HG02678 (cell line): ENCODE data around the gene RNF150.

ENCODE experiments used
- ATAC-seq: cut with Tn5 transposase; IDR thresholded peaks from one replicate; pipeline ENCODE4 v1.9.1; 2021; ENCODE audit warnings: mild to moderate bottlenecking, moderate library complexity; ENCODE audit not compliant: unreplicated experiment

Gene RNF150

DNA sequence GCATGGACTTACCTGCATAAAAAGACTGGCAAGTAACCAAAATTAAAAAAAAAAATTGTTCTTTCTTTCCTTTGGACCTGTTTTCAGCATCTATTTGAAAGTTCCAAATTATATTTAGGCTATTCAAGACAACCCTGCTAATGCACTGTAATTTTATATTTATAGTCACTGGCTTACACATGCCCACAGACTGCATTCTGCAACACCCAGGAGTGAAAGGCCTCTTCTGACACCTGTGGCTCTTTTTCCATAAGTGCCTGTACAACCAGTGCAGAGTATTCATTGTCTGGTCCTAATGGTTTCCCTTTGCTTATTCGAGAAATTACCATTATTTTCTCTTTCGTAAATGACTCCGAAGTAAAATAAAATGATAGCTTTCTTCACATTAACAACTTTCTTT lies 143.3 kb downstream of the RNF150 start:
- no peak for ATAC-seq

DNA sequence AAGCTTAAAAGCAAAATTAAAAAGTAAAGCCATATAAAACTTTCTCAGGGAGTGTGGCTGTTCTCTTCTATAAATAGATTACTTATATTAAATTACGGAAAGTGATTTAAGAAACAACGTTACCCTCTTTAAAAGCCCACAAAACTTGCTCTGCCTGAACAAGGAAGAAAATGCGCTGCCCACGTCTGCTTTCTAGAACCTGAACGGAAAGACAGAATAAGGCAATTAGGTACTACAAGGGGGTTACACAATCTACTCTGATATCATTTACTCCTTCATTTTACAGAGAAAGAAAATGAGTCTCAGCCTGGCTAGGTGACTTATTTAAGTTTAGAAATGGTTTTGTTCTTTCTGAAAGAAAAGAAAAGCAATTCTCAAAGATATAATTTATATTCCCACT lies 147.2 kb downstream of the RNF150 start:
- ATAC-seq: no peak

DNA sequence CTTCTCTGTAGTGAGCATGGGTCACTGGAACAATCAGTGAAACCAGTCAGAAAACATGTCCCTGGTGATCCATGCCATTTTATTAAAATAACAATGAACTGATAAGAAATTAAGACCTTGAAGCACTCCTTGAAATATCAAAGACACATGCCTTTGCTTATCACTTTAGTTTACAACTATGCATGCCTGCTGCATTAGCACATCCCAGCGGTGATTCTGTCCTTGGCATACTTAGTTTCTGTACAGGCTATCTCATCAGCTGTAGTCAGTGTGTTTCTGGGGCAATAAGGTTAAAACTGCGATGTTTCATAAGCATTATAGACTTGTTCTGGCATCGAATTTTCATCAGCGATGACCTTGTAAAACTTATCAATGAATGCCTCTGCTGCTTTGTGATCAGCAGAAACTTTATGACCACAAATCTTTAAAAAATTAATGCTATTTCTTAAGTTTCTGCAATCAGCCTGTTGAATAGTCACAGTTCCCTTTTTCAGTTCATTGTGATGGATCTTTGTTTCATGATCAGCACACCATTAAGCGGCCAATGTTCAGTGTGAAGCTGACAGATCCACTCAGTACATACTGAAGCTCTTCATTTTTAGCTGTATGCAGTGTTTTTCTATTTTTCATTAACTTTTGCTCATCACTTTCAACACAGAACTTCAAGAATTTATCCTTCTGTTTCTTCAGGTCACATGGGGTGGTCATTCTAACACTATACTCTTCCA lies 150.5 kb downstream of the RNF150 start:
- no peak for ATAC-seq

DNA sequence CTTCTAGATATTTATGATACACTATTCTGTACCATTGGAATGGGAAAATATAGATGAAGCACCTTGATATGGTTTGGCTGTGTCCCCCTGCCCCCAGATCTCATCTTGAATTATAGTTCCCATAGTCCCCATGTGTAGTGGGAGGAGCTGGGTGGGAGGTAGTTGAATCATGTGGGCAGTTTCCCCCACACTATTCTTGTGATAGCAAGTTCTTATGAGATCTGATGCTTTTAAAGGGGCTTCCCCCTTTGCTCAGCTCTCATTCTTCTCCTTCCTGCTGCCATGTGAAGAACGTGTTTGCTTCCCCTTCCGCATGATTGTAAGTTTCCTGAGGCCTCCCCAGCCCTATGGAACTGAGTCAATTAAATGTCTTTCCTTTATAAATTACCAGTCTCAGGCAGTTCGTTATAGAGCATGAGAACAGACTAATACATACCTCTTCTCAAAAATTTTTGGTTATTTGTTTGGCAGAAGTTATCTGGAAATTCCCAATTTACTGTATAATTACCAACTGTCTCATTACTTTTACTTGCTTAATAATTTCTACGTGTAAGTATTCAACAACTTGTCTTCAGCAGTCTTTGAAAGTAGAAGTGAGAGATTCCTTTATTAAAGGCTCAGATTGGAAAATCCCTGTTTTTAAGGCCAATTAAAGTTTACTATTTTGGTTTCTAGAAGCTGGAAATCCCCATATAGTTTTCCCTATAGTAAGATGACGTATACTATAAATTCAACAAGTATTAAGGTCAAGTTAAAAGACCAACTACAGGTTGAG lies 152.7 kb downstream of the RNF150 start:
- ATAC-seq: no peak

DNA sequence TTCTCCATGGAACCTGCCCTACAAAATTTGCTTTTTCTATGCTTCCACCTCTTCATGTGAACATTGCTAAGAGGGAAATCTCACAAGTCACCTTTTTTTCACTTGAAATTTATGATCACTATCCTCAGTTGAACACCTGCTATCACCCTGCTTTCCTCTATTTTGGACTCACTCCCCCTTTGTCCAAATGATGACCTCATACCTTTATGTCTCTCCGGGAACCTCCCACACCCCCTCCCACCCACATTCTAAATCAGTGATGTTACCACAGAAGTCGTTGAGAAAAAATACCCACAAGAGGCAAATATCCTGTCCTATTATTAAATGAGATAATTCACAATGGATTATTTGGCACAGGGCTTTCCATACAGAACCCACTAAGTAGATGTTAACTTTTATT lies 156.5 kb downstream of the RNF150 start:
- no peak for ATAC-seq

DNA sequence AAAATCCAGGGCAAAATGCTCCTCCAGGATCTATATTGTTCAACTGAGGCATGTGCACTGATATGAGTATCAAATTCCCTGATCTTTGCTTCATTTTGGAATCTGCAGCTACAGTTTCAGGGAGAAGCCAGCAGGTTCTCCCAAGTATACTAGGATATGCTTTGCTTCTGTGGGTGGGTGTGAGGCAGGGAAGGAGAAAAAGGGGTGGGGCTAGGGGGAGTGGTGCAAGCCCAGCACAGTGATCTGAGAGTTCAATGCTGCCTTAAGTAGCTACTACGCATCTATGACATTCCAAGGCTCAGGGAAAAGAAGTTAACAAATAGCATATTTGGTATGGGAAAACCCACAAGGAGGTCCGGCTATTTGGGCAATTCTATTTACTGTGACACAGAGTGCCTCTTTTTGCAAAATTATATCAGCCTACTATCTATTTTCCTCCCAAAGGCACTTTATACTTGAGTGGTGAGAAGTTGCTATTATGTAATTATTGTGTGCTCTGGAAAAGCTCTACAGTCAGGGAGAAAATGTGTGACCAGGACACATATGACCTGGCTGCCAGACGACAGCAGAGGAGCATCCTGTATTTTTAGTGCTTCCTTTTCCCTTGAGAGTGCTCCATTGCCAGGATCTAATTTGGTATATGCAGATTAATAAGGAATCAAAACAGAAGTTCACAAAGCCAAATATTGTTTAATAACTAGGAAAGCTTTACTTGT lies 162.0 kb downstream of the RNF150 start:
- no peak for ATAC-seq

DNA sequence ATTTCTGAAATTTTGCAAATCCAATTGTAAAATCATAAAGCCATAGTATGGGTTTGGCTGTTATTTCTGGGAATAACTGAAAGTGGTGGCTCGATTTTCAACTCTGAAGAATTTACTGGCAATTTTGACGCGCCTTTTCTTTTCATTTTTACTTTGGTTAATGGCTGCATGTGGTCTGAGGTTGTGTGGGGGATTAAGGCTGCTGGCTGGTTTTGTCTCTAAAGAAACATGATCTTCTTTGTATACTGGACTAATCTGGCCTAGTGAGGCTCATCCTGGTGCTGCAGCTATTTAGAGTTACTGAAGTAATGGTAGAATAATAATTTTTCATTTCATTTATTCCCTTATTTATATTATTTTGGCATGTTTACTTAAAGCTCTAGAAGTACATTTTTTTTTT lies 164.0 kb downstream of the RNF150 start:
- ATAC-seq: no peak

DNA sequence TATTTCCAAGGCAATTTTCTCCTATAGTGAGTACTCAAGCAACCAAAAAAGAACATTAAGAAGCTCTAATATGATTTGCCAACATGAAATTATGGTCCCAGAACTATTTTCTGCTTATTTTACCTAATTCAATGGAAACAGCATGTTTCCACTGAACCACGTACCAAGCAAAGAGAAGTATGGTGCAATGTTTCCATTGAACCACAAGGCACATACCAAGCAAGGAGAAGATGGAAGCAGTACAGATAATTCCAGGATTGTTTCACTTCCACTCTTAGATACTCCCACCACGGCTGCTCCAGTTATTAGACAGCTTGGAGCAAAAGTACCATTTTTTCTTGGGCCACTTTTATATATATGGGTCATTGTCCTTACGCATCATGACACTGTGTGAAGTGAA lies 164.9 kb downstream of the RNF150 start:
- no peak for ATAC-seq

DNA sequence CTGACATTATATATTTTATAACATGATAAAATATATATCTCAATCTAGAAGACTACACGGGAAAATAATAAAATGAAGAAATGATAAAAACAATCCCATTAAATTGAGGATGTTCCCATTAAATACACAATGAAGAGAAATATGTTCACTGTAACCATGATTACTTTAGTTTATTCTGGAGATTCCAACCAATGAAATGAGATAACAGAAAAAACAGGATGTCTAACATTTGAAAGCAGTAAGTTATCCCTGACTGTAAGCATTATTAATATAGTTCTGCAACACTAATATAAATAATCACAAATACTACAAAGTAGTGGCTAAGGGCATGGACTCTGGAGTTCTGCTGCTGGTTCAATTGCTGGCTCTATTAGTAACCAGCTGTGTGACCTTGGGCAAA lies 169.4 kb downstream of the RNF150 start:
- no peak for ATAC-seq

DNA sequence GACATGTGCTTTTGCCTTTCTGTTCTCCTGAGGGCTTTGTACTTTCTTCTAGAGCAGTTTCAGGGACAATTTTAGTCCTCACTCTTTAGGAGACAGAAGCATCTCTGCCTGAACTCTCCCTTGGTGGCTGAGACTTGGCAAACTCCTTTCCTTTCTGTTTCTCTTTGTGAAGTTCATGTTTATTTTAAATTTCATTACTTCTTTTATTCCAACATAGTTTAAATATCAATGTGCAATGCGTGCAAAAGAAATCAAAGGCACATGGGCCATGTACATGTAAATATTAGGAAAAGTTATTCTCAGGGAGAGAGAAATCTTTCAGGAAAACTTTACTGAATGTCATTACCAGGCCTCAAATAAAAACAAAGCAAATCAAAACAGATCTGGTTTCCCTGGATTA lies 177.6 kb downstream of the RNF150 start:
- ATAC-seq: no peak

DNA sequence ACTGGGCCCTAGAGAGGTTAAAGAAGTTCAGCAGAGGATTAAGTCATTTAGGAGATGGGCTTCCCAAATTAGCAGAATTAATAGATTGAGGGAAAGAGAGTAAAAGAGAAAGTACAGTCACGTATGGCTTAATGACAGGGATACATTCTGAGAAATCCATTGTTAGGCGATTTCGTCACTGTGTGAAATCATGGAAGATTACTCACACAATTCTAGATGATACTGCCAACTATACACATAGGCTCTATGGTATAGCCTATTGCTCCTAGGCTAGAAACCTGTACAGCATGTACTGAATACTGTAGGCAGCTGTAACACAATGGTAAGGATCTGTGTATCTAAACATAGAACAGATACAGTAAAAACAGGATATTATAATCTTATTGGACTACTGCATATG lies 180.6 kb downstream of the RNF150 start:
- ATAC-seq: no peak

DNA sequence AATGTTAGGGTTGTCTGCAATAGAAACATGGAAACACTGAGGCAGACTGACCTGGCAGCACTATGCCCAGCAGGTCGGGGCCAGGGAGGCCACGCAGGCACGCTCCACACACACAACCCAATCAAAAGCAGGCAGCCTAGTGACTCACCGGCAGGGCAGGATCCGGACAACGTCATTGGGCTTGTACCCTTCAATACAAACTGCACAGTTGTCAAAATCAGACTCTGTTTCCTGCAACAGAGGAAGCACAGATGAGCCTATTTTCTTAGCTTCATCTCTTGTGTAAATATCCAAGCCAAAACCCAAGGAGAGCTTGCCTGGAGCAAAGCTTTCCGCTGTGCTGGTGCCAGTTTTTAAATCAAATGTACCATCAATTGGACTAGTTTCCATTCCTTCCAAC lies 185.8 kb downstream of the RNF150 start:
- no peak for ATAC-seq

DNA sequence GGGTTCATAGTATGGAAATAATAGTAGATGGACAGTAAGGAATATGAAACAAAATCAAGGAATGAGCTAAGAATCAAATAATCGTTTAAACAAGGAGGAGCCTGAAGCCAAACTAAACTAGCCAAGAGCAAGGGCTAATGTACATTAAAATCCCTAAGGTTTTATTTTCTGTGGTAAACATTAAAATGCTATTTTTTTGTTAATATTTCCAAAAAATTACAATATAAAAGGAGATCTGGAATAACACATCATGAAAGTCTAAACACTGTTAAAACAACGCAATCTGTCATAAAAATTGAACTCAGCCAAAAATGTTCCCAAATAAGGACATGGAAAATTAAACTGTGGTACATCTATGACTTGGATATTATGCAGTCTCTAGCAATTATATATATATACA lies 188.2 kb downstream of the RNF150 start:
- ATAC-seq: no peak

DNA sequence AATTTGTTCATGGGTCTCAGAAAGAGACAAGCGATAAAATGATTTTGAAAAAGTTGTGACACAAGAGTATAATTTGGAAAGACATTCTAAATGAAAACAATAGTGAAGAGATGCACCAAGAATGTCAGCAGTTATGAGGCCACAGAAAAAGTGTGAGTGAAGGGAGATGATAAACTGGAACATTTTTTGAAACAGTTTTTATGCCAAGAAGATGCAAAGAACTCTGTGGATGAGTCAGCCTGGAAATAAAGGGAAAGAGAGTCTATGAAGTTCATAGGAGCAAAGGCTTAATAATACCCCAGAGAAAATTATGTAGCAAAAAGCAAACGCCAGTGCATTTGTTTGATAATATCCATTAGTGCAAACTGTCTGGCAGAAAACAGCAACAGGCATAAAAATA lies 188.7 kb downstream of the RNF150 start:
- no peak for ATAC-seq

DNA sequence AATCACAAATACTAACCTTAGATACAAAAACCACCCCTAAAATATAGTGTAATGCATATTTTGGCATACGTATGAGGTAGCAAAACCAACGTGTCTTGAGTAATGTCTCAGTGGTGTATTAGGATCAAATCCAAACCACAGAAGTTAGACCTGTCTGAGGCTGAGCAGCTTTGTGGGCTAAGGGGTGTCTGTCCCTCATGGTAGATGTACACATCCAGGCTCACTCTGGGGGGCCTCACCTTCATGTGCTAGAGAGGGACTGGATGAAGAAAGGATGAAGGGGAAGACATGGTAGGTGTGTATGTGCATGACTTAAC lies 189.1 kb downstream of the RNF150 start:
- no peak for ATAC-seq

DNA sequence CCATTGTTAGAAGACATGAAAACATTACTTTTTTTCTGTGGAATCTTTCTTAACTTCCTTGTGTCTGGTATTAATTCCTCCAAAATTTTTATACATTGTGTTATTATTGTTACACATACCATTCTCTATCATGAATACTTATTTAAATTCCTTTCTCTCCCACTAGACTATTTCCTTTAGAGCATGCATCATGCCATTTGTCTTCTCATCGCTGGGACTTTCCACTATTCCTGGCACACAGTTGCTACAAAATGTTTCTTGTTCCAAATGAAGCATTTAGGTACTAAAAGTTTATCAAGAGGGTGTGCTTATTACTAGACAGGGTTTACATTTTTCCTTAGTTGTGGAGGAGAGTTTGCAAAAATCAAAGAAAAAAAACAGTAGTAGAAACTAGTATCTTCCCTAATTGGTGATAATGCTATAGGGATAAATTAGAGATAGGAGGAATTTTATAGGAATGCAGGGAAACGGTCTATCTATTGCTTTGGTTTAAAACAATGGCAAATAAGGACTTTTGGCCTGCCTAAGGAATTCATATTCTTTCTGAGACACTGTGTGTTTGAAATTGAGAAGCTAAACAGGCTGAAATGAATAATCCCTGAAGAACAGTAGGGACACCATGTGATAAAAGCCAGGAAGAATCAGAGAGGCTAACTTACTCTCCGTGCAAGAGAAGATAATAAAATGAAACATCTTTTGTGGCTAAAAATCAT lies 189.6 kb downstream of the RNF150 start:
- no peak for ATAC-seq

DNA sequence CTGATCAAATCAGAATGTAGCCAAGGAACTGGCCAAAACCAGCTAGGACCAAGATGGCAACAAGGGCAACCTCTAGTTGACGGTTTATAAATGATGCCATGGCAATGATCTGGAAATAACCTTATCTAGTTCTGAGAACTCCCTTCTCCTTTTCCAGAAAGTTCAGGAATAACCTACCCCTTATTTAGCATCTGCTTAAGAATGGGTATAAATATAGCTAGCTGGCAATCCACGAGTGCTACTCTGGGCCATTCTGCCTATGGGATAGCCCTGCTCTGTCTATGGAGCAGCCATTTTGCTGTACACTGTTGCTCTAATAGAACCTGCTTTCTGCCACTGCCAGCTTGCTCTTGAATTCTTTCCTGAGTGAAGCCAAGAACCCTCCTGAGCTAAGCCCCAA lies 192.7 kb downstream of the RNF150 start:
- ATAC-seq: no peak

DNA sequence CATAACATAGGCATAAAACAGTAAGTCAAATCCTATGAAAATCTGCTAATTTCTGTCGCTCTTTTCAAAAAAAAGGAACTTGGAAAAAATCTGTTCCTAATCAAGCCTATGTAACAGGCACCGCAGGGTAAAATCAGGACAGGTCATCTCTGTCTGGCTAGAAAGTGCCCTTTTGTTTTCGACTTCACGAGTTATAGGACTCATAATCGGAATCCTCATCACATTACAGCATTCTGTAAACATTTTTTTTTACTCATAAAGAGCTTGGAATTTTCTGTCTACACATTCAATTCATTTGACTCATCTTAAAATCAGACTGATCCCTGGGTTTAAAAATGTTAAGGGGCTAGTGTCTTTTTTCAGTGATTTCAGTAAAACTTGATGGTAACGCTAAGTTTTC lies 195.4 kb downstream of the RNF150 start:
- ATAC-seq: no peak

DNA sequence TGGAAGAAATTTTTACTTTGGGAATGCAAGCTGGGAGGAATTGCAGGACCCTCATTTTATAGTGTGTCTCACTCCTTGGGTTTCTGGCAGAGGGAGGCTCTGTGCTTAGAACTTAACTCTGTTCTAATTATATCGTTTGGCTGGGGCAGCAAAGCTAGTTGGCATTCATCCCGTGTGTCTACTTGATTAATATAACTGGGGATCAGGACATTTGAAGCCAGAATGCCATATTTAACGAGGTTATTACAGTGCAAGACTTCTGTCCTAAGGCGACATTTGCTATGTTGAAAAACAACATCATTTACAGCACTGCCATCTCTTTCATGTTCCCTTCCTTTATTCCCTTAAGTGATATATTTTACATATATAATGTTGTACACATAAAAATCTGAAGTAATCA lies 198.0 kb downstream of the RNF150 start:
- no peak for ATAC-seq

DNA sequence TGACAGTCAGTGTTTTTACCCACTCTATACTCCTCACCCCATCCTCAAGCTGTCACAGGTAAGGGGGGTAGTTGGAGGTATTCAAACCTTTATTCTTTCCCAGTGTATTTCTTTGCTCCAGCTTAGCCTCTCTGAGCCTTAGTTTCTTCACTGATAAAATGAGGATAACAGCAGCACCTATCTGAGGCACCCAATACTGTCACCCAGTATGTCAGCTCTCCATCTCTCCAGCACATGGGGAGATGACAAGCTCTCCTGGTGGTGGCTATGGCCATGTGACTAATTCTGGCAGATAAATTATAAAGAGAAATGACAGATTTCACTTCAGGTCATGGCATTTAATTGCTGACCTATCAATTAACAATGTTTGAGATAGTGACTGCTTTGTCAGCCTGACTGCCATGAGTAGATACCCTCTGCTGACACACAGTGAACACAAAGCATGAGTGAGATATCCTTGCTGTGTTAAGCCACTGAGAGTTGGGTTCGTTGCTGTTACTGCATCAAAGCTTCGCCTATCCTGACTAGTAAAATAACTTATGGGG lies 200.7 kb downstream of the RNF150 start:
- no peak for ATAC-seq

DNA sequence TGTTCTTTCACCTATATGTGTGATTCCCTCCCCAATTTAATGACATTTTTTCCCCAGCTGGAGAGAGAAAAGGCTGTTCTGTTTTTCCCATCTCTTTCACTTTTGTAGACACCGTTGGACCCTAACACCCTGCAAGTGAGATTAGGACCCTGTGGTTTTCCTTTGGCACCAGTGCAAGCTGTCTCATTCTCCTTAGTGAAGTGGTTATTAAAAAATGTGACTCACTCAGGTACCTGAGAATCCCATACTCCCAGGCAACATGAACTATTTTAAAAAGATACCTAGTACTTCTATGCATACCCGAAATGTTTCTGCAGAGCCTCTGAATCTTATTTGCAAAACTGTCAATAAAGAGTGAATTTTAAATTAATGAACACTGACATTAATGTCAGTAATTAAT lies 201.4 kb downstream of the RNF150 start:
- no peak for ATAC-seq
